Thyroid gland (tissue), 4 donors: ENCODE data around the gene TAF8.

Experiments
- POLR2A ChIP-seq, 2 donors: fragments of 450-650 bp; IDR thresholded peaks; one replicate each; pipeline ENCODE4 v1.6.1; 2017; ENCODE audit warnings: antibody characterized with exemption in 2 of 2, mild to moderate bottlenecking in 2 of 2, moderate library complexity in 1 of 2
- TF ChIP-seq, protein P1 (sequence below), 6 experiments: fragments of 200-600 bp in 3 of 6; fragments of 450-650 bp in 3 of 6; sonication (generic) in 3 of 6; IDR thresholded peaks; one replicate each; pipeline ENCODE4 v1.5.1; 2016 to 2019; ENCODE audit warnings: antibody characterized with exemption in 6 of 6, mild to moderate bottlenecking in 2 of 6, inconsistent platforms in 1 of 6, moderate library complexity in 1 of 6

DNA sequence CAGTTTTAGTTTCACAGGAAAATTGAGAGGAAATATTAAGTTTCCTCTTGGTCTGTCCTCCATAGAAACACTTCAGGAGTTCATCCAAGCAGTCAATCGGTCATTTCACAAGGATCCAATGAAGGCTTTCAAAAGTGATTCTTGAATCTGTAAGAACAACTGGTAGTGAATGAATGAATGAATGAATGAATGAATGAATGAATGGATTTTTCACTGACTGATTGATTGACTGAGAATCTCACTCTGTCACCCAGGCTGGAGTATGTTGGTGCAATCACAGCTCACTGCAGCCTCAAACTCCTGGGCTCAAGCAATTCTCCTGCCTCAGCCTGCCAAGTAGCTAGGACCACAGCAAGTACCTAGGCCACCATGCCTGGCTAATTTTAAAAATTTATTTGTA, 39.4 kb upstream of the TAF8 start:
- TF ChIP-seq, protein P1, sequence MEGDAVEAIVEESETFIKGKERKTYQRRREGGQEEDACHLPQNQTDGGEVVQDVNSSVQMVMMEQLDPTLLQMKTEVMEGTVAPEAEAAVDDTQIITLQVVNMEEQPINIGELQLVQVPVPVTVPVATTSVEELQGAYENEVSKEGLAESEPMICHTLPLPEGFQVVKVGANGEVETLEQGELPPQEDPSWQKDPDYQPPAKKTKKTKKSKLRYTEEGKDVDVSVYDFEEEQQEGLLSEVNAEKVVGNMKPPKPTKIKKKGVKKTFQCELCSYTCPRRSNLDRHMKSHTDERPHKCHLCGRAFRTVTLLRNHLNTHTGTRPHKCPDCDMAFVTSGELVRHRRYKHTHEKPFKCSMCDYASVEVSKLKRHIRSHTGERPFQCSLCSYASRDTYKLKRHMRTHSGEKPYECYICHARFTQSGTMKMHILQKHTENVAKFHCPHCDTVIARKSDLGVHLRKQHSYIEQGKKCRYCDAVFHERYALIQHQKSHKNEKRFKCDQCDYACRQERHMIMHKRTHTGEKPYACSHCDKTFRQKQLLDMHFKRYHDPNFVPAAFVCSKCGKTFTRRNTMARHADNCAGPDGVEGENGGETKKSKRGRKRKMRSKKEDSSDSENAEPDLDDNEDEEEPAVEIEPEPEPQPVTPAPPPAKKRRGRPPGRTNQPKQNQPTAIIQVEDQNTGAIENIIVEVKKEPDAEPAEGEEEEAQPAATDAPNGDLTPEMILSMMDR (IDR thresholded peaks at IDR 0.05): no peak
- no peak for TF ChIP-seq POLR2A (IDR thresholded peaks at IDR 0.05)
